SU-DHL-6 (cell line): ENCODE data around the gene CASK.

Experiments used
- H2AFZ ChIP-seq: fragments of 200-600 bp; sonication (generic); 2 replicates; pipeline ENCODE4 v1.6.1; 2014; ENCODE audit warnings: low read depth, mild to moderate bottlenecking, moderate library complexity, mixed read lengths, antibody characterized with exemption, low read length; ENCODE audit not compliant: severe bottlenecking
- H3F3A ChIP-seq: fragments of 200-600 bp; shearing (Covaris generic); 2 replicates; pipeline ENCODE4 v1.6.0; 2016; ENCODE audit warnings: antibody characterized with exemption, mild to moderate bottlenecking; ENCODE audit not compliant: insufficient read depth
- H3K27ac ChIP-seq: fragments of 200-600 bp; sonication (generic); 2 replicates; pipeline ENCODE4 v1.5.1; 2016; ENCODE audit warnings: low read depth, mild to moderate bottlenecking, low read length, moderate library complexity, mixed read lengths
- H3K27me3 ChIP-seq: fragments of 200-600 bp; sonication (generic), shearing (Covaris generic); 2 replicates; pipeline ENCODE4 v1.6.0; 2014; ENCODE audit warnings: mild to moderate bottlenecking, low read length
- H3K36me3 ChIP-seq: fragments of 200-600 bp; sonication (generic); 2 replicates; pipeline ENCODE4 v1.6.1; 2014; ENCODE audit warnings: mild to moderate bottlenecking, low read length, mixed read lengths
- H3K4me2 ChIP-seq: fragments of 300-600, 200-600 bp; shearing (Covaris generic), sonication (generic); 2 replicates; pipeline ENCODE4 v1.6.0; 2014; ENCODE audit warnings: low read length, low read depth, mild to moderate bottlenecking; ENCODE audit not compliant: poor library complexity, severe bottlenecking
- H3K4me3 ChIP-seq: fragments of 200-600 bp; sonication (generic); 2 replicates; pipeline ENCODE4 v1.5.1; 2014; ENCODE audit warnings: antibody characterized with exemption, low read length, mild to moderate bottlenecking, mixed read lengths; ENCODE audit not compliant: insufficient read depth, poor library complexity, severe bottlenecking
- H3K79me2 ChIP-seq: fragments of 200-600 bp; sonication (generic); 2 replicates; pipeline ENCODE4 v1.6.1; 2014; ENCODE audit warnings: mild to moderate bottlenecking, low read length, moderate library complexity; ENCODE audit not compliant: insufficient read depth
- H3K9ac ChIP-seq: fragments of 200-600 bp; sonication (generic); 2 replicates; pipeline ENCODE4 v1.7.0; 2014; ENCODE audit warnings: mild to moderate bottlenecking, low read length
- H3K9me2 ChIP-seq: fragments of 200-600 bp; sonication (generic); replicated peaks from 2 replicates; pipeline ENCODE4 v1.6.1; 2014; ENCODE audit warnings: low read length; ENCODE audit not compliant: insufficient read depth
- H3K9me3 ChIP-seq: fragments of 200-600 bp; sonication (generic); 2 replicates; pipeline ENCODE4 v1.6.1; 2014; ENCODE audit warnings: low read length, mixed read lengths; ENCODE audit not compliant: insufficient read depth
- H4K20me1 ChIP-seq: fragments of 200-600 bp; sonication (generic); 2 replicates; pipeline ENCODE4 v1.6.1; 2014; ENCODE audit warnings: low read depth, mild to moderate bottlenecking, antibody characterized with exemption, low read length, moderate library complexity, mixed read lengths
- CTCF ChIP-seq: fragments of 200-600 bp; sonication (generic); IDR thresholded peaks from one replicate; pipeline ENCODE4 v1.5.1; 2017; ENCODE audit warnings: antibody characterized with exemption, mild to moderate bottlenecking, low read length, moderate library complexity; ENCODE audit not compliant: insufficient read depth, poor library complexity, severe bottlenecking
- EZH2phosphoT487 ChIP-seq: fragments of 200-600 bp; sonication (generic), shearing (Covaris generic); conservative IDR thresholded peaks from 2 replicates; pipeline ENCODE4 v1.6.1; 2018; ENCODE audit warnings: mild to moderate bottlenecking, antibody characterized with exemption, low read length, moderate library complexity, mixed read lengths

Gene CASK

GRCh38 chrX:41952102-41952501 is 28.7 kb upstream of the CASK start:
- Histone ChIP-seq H3K4me3 (no peak overlapping the region), H4K20me1 (no peaks in the 10 kb centered on the region), H2AFZ (no peak overlapping the region), H3K9me3 (no peaks in the 10 kb centered on the region), H3K27me3 (no peaks in the 10 kb centered on the region), H3F3A (no peaks in the 10 kb centered on the region), H3K79me2 (no peaks in the 10 kb centered on the region), H3K27ac (no peak overlapping the region), H3K36me3 (no peaks in the 10 kb centered on the region), H3K4me2 (no peak overlapping the region), H3K9me2 (no peaks in the 10 kb centered on the region), H3K9ac (no peak overlapping the region)
- TF ChIP-seq CTCF (no peak), EZH2phosphoT487 (no peak)

- Histone ChIP-seq H3K9me2 (no peaks in the 10 kb centered on the region), H3K27me3 (no peaks in the 10 kb centered on the region), H3K79me2 (no peaks in the 10 kb centered on the region), H3K9me3 (no peaks in the 10 kb centered on the region), H3F3A (no peaks in the 10 kb centered on the region), H4K20me1 (no peaks in the 10 kb centered on the region), H3K4me2 (no peak overlapping the region), H3K4me3 (no peak overlapping the region), H3K27ac (no peak overlapping the region), H3K9ac (no peak overlapping the region), H2AFZ (no peak overlapping the region), H3K36me3 (no peaks in the 10 kb centered on the region)
- TF ChIP-seq EZH2phosphoT487 (no peak), CTCF (no peak)
Observed at GRCh38 chrX:41946989-41947612, 23.7 kb upstream of the CASK start.

- no peaks in the 10 kb centered on the region for H3K27me3 ChIP-seq
Observed at GRCh38 chrX:41946235-41946634, 22.9 kb upstream of the CASK start.

More at GRCh38 chrX:41946235-41946634, 22.9 kb upstream of the CASK start:
- Histone ChIP-seq H3K36me3 (no peaks in the 10 kb centered on the region), H3K9ac (no peak overlapping the region), H3F3A (no peaks in the 10 kb centered on the region), H3K79me2 (no peaks in the 10 kb centered on the region), H3K4me2 (no peak overlapping the region), H2AFZ (no peak overlapping the region), H3K9me3 (no peaks in the 10 kb centered on the region), H3K27ac (no peak overlapping the region), H3K4me3 (no peak overlapping the region), H4K20me1 (no peaks in the 10 kb centered on the region), H3K9me2 (no peaks in the 10 kb centered on the region)
- TF ChIP-seq CTCF, result no peak
- no peak for TF ChIP-seq EZH2phosphoT487
